AG08396 (cell line): ENCODE measurements around the gene MT1B.
"Not testable (repeated sequence)": the region's sequence is repeated elsewhere in the genome, so short reads cannot be mapped to it uniquely, and the experiment has no call there.

ENCODE experiments used
- DNase-seq: peaks from one replicate; pipeline ENCODE4 v3.0.0; 2012; ENCODE audit warnings: low spot score, mixed read lengths

The MT1B gene

DNA sequence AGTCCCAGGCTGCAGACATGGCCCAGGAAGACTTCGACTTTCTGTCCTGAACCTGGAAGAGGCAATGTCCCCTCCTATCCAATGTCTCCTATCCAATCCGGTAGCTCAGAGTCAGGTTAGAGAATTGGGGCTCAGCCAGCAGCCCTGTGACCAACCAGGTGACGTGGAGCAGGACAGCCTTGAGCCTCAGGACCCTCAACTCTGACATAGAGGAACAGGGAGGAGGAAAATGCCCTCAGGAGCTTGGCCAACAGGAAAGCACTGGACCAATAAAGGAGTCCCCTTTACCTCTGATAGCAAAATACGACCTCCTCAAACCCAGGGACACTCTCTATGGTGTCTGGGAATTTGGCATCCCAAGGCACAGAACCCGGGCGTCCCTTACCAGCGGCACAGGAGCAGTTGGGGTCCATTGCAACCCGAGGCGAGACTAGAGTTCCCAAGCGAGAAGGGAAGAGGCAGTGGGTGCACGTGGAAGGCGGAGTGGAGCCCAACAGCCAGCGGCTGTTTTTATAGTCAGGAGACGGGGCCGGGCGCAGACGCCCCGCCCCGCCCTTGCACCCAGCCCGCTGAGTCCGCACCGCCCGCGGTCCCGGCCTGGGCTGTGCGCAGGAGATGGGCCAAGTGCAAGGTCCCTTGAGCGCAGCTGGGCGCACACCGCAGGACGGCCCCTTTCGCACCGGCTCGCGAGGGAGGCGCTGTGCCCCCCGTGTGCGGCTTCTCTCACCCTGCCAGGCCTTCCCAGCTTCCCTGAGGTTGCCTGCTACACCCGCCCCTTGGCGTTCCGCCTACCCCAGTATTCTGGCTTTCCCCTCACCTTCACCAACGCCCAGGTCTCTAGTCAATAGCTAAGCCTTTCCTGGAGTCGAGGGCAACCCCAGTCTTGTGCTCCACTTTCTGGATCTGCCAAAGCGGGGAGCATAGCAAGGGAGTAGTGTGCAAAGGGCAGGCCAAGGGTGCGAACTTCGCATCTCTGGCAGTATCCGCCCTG lies 16.2 kb downstream of the MT1B start, which contains the start of gene MT1G:
TSS of gene MT1G (minus strand) at position 485 of the 991 bp plus-strand sequence. CDS start at position 413, 72 bp downstream.
- no peak for DNase-seq

- no peak for DNase-seq
These were observed 17.5 kb downstream of the MT1B start, which contains the start of gene MT1H for GRCh38 chr16:56669005-56669839. MT1H (plus strand) TSS chr16:56669814; CDS start chr16:56669885, 71 bp downstream.

DNA sequence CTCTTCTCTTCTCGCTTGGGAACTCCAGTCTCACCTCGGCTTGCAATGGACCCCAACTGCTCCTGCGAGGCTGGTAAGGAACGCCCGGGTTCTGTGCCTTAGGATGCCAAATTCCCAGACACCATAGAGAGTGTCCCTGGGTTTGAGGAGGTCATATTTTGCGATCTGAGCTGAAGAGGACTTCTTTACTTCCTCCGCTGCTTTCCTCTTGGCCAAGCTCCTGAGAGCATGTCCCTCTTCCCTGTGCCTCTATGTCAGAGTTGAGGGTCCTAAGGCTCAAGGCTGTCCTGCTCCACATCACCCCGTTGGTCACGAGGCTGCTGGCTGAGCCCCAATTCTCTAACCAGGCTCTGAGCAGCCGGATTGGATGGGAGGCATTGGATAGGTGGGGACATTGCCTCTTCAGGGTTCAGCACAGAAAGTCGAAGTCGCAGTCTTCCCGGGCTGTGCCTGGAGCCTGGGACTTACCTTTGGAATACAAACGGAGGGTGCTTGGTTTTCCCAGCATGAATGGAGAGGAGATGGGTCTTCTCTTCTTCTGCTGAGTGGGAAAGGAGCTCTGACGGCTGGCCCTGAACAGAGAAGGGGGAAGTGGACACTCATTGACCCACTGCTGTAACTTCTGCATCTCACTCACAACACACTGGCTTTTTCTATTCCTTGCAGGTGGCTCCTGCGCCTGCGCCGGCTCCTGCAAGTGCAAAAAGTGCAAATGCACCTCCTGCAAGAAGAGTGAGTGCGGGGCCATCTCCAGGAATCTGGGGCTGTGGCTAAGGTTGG lies 18.3 kb downstream of the MT1B start:
- DNase-seq: no peak

DNA sequence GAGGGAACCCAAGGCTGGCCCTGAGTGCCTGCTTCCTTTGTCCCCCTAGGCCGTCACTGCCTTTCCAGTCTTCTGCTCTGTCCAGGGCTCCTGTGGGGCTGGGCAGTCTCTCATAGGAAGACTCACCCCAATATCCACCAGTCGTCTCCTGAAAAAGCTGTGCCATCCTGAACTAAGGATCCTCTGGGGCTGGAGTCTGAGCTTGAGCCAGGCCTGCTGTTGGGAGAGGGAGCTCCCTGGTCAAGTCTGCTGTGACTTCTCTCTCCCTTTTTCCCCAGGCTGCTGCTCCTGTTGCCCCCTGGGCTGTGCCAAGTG lies 18.9 kb downstream of the MT1B start:
- DNase-seq: no peak

DNA sequence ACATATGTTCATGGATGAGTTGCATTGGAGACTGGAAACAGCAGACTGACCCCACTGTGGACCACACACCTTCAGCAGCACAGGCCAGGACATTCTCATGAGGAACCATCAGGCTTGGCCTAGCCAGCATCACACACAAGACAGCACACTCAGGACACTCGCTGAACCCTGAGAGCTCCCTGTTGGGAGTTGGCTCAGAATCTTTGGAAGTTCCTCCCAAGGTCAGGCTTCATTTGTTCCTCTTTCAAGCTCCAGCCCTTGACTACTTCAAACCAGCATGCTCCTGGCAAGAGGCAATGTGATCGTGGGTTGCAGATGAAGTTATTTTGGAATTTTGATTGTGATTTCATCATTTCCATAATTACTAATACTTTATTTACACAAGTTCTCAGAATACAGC lies 20.0 kb downstream of the MT1B start:
- DNase-seq: not testable (repeated sequence)

- not testable (repeated sequence) for DNase-seq
These were observed 20.5 kb downstream of the MT1B start for GRCh38 chr16:56672171-56672570.

DNA sequence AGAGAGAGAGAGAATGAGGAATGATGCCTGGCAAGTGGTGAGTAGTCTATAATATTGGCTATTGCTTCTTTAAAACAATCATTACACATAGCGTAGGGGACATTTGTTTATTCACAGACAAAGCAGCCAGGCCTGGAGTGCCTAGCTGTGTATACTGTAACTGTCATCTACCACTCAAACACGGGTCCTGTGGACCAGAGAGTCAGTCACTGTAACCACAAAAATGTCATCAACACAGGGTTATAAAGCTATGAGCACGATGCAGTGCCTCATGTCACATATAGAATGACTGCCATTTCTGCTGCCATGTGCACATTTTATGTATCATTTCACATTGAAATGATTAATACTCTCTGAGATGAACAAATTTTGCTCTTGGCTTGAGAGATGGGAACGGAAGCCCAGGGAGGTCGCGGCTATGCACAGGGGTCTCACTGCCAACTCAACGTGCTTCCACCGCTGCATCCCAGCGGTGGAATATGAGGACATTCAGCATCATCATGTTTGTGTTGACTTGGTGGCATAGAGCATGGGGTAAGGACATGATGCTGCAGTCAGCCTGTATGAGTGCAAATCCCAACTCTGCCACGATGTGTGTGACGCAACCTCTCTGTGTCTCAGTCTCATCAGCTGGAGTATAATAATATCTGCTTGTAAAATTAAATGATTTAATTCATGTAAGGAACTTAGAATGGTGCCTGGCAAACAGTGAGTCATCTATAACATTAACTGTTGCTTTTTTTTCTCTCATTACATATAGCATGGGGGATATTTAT lies 21.3 kb downstream of the MT1B start:
- no peak for DNase-seq

- no peak for DNase-seq
These were observed 22.2 kb downstream of the MT1B start for GRCh38 chr16:56673921-56674320.

DNA sequence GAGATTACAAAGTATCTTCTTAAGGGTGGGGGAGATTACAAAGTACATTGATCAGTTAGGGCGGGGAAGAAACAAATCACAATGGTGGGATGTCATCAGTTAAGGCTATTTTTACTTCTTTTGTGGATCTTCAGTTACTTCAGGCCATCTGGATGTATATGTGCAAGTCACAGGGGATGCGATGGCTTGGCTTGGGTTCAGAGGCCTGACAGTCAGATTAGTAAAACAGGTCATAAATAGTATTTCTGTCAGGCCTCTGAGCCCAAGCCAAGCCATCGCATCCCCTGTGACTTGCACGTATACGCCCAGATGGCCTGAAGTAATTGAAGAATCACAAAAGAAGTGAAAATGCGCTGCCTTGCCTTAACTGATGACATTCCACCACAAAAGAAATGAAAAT lies 22.9 kb downstream of the MT1B start:
- not testable (repeated sequence) for DNase-seq

GRCh38 chr16:56675685-56676210 lies 24.1 kb downstream of the MT1B start:
- no peak for DNase-seq

GRCh38 chr16:56677474-56677873 lies 25.8 kb downstream of the MT1B start:
- no peak for DNase-seq

GRCh38 chr16:56679078-56679730 lies 27.5 kb downstream of the MT1B start:
- DNase-seq: no peak

GRCh38 chr16:56679818-56680217 lies 28.1 kb downstream of the MT1B start:
- no peak for DNase-seq

DNA sequence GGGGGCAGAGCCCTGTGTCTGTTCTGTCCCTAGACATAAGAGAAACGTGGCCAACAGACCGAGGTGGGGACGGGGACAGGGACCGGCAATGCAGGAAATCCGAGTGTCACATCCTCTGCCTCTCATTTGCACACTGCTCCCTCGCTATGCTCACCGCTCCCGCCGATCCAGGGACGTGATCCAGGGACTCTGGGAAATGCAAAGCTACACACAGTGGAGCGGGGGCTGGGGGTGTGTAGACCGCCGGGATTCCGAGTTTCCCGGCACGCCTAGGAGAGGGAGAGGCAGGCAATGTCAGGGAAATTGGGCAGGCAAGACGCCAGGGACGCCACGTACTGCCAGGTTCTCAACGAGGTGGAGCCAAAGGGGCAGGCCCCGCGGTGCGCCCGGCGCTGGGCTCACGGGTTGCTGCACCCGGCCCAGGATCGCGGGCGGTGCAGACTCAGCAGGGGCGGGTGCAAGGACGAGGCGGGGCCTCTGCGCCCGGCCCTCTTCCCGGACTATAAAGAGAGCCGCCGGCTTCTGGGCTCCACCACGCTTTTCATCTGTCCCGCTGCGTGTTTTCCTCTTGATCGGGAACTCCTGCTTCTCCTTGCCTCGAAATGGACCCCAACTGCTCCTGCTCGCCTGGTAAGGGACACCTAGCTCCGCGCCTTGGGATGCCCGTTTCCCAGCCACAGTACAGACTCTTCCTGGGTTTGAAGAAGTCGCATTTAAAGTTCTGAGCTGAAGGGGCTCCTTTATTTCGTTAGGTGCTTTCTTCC lies 30.4 kb downstream of the MT1B start, which contains the start of gene MT1X:
TSS of gene MT1X (plus strand) at position 532 of the 764 bp plus-strand sequence. CDS start at position 603, 71 bp downstream.
- peak; percentile 93 for DNase-seq

DNA sequence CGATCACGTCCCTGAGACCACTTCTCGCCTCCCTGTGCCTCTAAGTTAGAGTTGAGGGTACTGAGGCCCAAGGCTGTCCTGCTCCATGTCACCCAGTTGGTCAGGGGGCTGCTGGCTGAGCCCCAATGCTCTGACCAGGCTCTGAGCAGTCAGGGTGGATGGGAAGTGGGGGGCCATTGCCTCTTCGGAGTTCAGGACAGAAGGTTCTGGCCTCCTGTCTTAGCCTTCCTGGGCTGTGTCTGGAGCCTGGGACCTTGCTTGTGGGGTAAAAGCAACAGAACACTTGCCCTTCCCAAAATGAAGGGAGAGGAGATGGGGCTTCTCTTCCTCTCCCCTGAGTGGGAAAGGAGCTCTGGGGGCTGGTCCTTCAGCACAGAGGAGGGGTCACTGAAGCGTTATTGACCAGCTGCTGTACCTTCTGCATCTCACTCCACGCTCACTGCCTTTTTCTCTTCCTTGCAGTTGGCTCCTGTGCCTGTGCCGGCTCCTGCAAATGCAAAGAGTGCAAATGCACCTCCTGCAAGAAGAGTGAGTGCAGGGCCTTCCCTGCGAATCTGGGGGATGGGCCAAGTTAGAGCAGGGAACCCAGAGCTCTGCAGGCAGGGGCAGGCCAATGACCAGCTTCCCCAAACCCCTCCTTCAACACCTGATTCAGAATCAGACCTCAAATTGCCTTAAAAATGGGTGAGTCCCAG lies 31.2 kb downstream of the MT1B start:
- DNase-seq: no peak

DNA sequence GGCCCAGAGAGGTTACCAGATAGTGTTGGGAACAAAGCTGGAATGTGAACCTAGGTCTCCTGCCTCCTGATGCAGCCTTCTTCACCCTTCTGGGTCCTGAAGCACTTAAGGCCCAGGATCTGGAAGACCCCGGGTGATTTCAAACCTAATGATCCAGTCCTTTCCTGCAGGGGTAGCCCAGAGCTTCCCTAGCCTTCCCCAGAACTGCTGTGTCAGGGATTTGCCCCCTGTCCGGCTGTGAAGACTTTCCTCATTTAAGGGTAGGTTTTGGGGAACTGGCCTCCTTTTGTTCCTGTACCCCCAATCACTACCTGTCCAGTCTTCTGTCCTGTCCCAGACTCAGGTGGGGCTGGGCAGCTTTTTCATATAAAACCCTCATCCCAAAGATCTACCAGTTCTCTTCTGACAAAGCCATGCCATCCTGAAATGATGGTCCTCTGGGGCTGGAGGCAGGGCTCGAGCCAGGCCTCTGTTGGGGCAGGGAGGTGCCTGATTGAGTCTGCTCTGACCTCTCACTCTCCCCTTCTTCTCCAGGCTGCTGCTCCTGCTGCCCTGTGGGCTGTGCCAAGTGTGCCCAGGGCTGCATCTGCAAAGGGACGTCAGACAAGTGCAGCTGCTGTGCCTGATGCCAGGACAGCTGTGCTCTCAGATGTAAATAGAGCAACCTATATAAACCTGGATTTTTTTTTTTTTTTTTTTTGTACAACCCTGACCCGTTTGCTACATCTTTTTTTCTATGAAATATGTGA lies 31.9 kb downstream of the MT1B start:
- no peak for DNase-seq

GRCh38 chr16:56684256-56684925 lies 32.7 kb downstream of the MT1B start:
- no peak for DNase-seq
